Measurements from ENCODE around the gene ATP5F1C. TPM values are rescaled to one million over a fixed set of nuclear protein-coding genes. Genes with fewer than 3 reads are reported as not detected.

The ATP5F1C gene
- polyA plus RNA-seq, 1 of the 3 experiments (the other 2 are of a cell fraction) = 299 TPM

DNA sequence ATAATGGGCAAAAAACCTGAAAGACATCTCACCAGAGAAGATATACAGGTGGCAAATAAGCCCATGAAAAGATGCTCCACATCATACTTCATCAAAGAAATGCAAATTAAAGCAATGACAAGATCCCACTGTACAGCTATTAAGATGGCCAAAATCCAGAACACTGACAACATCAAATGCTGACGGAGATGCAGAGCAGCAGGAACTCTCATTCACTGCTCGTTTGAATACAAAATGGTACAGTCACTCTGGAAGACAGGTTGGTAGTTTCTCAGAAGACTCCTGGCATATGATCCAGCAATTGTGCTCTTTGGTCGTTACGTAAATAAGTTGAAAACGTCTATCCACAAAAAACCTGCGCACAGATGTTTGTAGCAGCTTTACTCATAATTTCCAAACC, 35.7 kb upstream of the ATP5F1C start (continued):
- TF ChIP-seq, protein P1, sequence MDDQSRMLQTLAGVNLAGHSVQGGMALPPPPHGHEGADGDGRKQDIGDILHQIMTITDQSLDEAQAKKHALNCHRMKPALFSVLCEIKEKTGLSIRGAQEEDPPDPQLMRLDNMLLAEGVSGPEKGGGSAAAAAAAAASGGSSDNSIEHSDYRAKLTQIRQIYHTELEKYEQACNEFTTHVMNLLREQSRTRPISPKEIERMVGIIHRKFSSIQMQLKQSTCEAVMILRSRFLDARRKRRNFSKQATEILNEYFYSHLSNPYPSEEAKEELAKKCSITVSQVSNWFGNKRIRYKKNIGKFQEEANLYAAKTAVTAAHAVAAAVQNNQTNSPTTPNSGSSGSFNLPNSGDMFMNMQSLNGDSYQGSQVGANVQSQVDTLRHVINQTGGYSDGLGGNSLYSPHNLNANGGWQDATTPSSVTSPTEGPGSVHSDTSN (IDR thresholded peaks at IDR 0.05) = no peak
- TF ChIP-seq JUND (IDR thresholded peaks at IDR 0.05) = no peak
- no peak for TF ChIP-seq MEF2A (IDR thresholded peaks at IDR 0.05; ENCODE audit: borderline replicate concordance, low read depth)
- no peak for TF ChIP-seq RAD21 (IDR thresholded peaks at IDR 0.05; ENCODE audit: low read length)

DNA sequence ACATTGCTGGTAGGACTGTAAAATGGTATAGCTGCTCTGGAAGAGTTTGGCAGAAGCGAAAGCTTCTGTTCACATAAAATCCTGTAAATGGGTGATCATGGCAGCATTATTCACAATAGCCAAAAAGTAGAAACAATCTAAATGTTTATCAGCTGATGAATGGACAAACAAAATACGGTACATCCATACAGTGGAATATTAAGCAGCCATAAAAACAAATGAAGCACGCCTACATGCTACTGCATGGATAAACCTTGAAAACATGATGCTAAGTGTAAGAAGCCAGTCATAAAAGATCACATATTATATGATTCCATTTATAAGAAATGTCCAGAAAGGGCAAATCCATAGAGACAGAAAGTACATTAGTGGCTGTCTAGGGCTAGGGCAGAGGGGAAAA, 32.9 kb upstream of the ATP5F1C start:
- Histone ChIP-seq H3K27ac (ENCODE audit: low read depth in 2 of 2, low read length in 1 of 2) (no peak overlapping the region), H4K20me1 (ENCODE audit: insufficient read depth) (no peaks in the 10 kb centered on the region), H3K79me2 (ENCODE audit: insufficient read depth) (no peaks in the 10 kb centered on the region), H3F3A (replicated peaks; ENCODE audit: insufficient read depth) (peaks cover 7% of the 10 kb centered on the region), H3K9ac (no peak overlapping the region), H3K36me3 (replicated peaks in 1 of 2; ENCODE audit: control insufficient read depth in 1 of 2, insufficient read depth in 2 of 2, low read length in 1 of 2) (peaks cover 64 to 70% of the 10 kb centered on the region in 2 experiments), H3K4me1 (ENCODE audit: control insufficient read depth in 1 of 2, insufficient read depth in 2 of 2, low read depth in 1 of 2, low read length in 1 of 2) (no peaks in the 10 kb centered on the region), H3K4me2 (no peak overlapping the region), H2AFZ (ENCODE audit: low read depth) (no peak overlapping the region), H3K27me3 (ENCODE audit: insufficient read depth) (no peaks in the 10 kb centered on the region), H3K9me2 (no peaks in the 10 kb centered on the region), H3K4me3 (ENCODE audit: low read depth in 2 of 2, low read length in 1 of 2) (no peak overlapping the region), H3K9me3 (no peaks in the 10 kb centered on the region)
- ChIA-PET POLR2A (no interaction called here), CTCF (no interaction called here)
- no peak for DNase-seq
- TF ChIP-seq FOXM1 (IDR thresholded peaks at IDR 0.05; ENCODE audit: low read depth) = no peak
- no peak for TF ChIP-seq MXI1 (IDR thresholded peaks at IDR 0.05; ENCODE audit: low read depth, low read length)
- no peak for TF ChIP-seq RXRA (IDR thresholded peaks at IDR 0.05; ENCODE audit: borderline replicate concordance, low read depth)
- no peak for TF ChIP-seq TCF12 (IDR thresholded peaks at IDR 0.05)
- TF ChIP-seq CHD2 (IDR thresholded peaks at IDR 0.05; ENCODE audit: low read length, partially characterized antibody) = no peak
- no peak for TF ChIP-seq SIN3A (IDR thresholded peaks at IDR 0.05; ENCODE audit: borderline replicate concordance, low read depth, low read length)
- TF ChIP-seq GATA2 (CRISPR knock-in tag; IDR thresholded peaks at IDR 0.05) = no peak
- TF ChIP-seq FOSL2 (IDR thresholded peaks at IDR 0.05; ENCODE audit: borderline replicate concordance, low read depth) = no peak
- TF ChIP-seq MEF2A (IDR thresholded peaks at IDR 0.05; ENCODE audit: borderline replicate concordance, low read depth) = no peak
- TF ChIP-seq, protein P2, sequence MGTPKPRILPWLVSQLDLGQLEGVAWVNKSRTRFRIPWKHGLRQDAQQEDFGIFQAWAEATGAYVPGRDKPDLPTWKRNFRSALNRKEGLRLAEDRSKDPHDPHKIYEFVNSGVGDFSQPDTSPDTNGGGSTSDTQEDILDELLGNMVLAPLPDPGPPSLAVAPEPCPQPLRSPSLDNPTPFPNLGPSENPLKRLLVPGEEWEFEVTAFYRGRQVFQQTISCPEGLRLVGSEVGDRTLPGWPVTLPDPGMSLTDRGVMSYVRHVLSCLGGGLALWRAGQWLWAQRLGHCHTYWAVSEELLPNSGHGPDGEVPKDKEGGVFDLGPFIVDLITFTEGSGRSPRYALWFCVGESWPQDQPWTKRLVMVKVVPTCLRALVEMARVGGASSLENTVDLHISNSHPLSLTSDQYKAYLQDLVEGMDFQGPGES (IDR thresholded peaks at IDR 0.05; ENCODE audit: low read depth, low read length) = no peak
- no peak for TF ChIP-seq TEAD4 (IDR thresholded peaks at IDR 0.05; ENCODE audit: borderline replicate concordance, insufficient read depth)
- no peak for TF ChIP-seq GABPA (IDR thresholded peaks at IDR 0.05; ENCODE audit: low read depth)
- no peak for TF ChIP-seq YY1 (IDR thresholded peaks at IDR 0.05; ENCODE audit: low read depth)
- TF ChIP-seq, protein P3, sequence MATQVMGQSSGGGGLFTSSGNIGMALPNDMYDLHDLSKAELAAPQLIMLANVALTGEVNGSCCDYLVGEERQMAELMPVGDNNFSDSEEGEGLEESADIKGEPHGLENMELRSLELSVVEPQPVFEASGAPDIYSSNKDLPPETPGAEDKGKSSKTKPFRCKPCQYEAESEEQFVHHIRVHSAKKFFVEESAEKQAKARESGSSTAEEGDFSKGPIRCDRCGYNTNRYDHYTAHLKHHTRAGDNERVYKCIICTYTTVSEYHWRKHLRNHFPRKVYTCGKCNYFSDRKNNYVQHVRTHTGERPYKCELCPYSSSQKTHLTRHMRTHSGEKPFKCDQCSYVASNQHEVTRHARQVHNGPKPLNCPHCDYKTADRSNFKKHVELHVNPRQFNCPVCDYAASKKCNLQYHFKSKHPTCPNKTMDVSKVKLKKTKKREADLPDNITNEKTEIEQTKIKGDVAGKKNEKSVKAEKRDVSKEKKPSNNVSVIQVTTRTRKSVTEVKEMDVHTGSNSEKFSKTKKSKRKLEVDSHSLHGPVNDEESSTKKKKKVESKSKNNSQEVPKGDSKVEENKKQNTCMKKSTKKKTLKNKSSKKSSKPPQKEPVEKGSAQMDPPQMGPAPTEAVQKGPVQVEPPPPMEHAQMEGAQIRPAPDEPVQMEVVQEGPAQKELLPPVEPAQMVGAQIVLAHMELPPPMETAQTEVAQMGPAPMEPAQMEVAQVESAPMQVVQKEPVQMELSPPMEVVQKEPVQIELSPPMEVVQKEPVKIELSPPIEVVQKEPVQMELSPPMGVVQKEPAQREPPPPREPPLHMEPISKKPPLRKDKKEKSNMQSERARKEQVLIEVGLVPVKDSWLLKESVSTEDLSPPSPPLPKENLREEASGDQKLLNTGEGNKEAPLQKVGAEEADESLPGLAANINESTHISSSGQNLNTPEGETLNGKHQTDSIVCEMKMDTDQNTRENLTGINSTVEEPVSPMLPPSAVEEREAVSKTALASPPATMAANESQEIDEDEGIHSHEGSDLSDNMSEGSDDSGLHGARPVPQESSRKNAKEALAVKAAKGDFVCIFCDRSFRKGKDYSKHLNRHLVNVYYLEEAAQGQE (IDR thresholded peaks at IDR 0.05; ENCODE audit: low read depth, low read length) = no peak
- no peak for TF ChIP-seq NFIC (IDR thresholded peaks at IDR 0.05; ENCODE audit: borderline replicate concordance)
- TF ChIP-seq, protein P4, sequence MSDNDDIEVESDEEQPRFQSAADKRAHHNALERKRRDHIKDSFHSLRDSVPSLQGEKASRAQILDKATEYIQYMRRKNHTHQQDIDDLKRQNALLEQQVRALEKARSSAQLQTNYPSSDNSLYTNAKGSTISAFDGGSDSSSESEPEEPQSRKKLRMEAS (IDR thresholded peaks at IDR 0.05; ENCODE audit: low read depth) = no peak
- no peak for TF ChIP-seq FOXJ3 (CRISPR knock-in tag; IDR thresholded peaks at IDR 0.05)
- no peak for TF ChIP-seq RCOR1 (IDR thresholded peaks at IDR 0.05; ENCODE audit: low read length)
- 97% methylated on average over 3 of the region's 3 CpGs for WGBS (ENCODE audit: low lambda C conversion rate)

All from SK-N-SH (cell line).